A204.1 (cell line): Measurements from ENCODE around the gene ZNF410.
"Not testable (repeated sequence)": the region's sequence is repeated elsewhere in the genome, so short reads cannot be mapped to it uniquely, and the experiment has no call there.

ENCODE experiments used
- FAIRE-seq: peaks from 2 replicates; lab custom pipeline; 2012; peaks lifted over from hg19 to GRCh38; lab: Jason Lieb, UNC

ZNF410 gene

GRCh38 chr14:73886449-73887317 is at the start of gene ZNF410:
ZNF410 (plus strand) TSS chr14:73886859; CDS start chr14:73892176, 5,317 bp downstream.
- peak; percentile 91 for FAIRE-seq

DNA sequence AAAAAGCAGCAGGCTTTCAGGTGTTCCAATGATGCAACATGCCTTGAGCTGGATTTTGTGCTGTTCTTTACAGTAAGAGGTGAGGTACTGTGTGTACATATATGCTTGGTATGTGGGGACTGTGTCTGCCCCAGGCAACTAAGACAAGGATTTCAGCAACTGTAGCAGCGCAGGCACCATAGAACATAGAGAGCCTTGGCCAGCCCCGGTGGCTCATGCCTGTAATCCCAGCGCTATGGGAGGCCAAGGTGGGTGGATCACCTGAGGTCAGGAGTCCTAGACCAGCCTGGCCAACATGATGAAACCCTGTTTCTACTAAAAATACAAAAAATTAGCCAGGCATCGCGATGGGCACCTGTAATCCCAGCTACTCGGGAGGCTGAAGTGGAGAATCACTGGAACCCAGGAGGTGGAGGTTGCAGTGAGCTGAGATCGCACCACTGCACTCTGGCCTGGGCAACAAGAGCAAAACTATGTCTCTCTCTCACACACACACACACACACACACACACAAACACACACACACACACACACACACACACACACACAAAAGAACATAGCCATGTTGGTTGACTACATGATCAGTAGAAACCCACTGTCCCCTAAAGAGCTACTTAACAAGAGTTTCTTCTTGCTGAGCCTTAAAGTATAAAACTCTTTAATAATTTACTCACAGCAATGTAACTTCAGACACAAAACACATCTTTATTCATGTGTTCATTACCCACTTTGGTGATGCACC is 48.2 kb upstream of the ZNF410 start:
- not testable (repeated sequence) for FAIRE-seq

GRCh38 chr14:73842201-73842600 is 44.5 kb upstream of the ZNF410 start:
- FAIRE-seq, result no peak

DNA sequence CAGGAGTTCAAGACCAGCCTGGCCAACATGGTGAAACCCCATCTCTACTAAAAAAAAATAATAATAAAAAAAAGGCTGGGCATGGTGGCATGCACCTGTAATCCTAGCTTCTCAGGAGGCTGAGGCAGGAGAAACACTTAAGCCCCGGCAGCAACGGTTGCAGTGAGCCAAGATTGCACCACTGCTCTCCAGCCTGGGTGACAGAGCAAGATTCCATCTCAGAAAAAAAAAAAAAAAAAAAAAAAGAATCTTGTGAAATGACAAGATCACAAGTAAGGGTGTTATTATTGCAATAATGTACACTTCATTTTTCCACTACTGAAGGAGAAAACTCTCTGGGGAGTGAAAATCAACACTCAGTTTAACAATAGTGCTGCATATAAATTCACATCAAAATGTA is 43.8 kb upstream of the ZNF410 start:
- no peak for FAIRE-seq

DNA sequence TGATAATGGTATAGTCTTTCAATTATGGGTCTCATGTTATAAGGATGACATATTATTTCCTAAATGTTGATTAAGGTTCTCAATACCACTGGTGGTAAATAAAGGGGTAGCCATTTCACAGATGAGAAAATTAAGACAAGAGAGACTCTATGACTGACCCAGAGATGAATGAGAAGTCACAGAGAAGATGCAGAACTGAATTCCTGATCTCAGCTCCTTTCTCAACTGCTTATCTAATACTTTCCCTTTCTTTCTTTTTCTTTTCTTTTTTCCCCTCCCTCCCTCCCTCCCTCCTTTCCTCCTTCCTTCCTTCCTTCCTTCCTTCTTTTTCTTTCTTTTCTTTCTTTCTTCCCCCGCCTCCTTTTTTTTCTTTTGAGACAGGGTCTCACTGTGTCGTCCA is 43.4 kb upstream of the ZNF410 start:
- FAIRE-seq, result no peak

GRCh38 chr14:73846947-73847346 is 39.7 kb upstream of the ZNF410 start:
- no peak for FAIRE-seq

GRCh38 chr14:73851000-73851399 is 35.7 kb upstream of the ZNF410 start:
- FAIRE-seq, result no peak

GRCh38 chr14:73851567-73852382 is 34.9 kb upstream of the ZNF410 start, which contains the start of gene PTGR2:
PTGR2 (plus strand) TSS chr14:73851831; CDS start chr14:73858863, 7,032 bp downstream.
- FAIRE-seq, result peak; percentile 89

GRCh38 chr14:73859145-73859544 is 27.5 kb upstream of the ZNF410 start:
- peak; percentile 65 for FAIRE-seq

DNA sequence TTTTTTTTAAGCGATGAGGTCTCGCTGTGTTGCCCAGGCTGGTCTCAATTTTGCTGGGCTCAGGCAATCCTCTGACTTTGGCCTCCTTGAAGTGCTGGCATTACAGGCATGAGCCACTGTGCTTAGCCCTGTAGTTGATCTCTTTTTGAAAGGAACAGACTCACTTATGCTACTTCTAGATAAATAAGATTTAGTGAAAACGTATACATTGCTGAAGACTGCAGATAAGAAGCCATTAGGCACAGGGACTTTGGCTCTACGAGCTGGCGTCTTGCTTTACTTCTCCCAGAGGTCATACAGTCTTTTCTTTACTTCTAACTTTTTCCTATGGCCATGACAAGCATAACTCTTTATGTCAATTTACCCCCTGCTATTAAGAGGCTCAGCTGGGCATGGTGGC is 25.6 kb upstream of the ZNF410 start:
- no peak for FAIRE-seq

DNA sequence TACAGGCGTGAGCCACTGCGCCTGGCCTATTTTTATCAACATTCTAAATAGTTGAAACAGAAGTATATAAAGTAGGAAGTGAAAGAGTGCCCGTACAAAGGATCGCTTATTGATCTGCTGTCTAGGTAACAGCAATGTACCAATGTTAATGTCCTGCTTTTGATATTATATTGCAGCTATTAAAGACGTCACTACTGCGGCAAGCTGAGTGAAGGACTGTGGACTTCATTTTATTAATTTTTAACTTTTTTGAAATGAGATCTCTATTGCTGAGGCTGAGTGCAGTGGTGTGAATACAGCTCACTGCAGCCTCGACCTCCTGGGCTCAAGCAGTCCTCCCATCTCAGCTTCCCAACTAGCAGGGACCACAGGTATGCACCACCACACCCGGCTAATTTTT is 24.2 kb upstream of the ZNF410 start:
- FAIRE-seq, result no peak

DNA sequence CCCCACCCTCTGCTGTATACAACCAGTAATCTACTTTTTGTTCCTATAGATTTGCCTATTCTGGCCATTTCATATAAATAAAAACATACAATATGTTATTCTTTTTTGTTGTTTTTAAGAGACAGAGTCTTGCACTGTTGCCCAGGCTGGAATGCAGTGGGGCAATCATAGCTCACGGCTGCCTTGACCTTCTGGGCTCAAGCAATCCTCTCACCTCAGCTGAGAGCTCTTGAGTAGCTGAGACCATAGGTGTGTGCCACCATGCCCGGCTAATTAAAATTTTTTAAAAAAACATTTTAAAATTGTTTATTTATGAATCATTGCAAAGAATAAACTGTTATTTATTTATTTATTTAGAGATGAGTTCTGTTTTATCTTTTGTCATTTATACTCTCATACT is 23.4 kb upstream of the ZNF410 start:
- no peak for FAIRE-seq

DNA sequence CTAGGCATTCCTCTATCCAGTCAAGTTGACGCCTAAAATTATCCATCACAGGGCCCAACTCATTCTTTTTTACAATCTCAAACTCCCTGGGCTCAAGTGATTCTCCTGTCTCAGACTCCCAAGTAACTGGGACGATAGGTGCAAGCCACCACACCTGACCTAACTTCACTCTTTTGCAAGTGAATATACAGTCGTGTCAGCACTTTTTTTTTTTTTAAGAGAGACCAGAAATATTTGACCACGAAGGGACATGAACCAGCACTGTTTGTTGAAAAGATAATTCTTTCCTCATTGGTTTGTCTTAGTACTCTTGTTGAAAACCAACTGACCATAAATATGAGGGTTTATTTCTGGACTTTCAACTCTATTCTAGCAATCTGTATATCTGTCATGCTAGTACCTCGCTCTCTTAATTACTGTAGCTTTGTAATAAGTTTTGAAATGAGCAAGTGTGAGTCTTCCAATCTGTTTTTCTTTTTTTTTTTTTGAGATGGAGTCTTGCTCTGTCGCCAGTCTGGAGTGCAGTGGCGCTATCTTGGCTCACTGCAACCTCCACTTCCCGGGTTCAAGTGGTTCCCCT is 21.0 kb upstream of the ZNF410 start:
- FAIRE-seq, result no peak

DNA sequence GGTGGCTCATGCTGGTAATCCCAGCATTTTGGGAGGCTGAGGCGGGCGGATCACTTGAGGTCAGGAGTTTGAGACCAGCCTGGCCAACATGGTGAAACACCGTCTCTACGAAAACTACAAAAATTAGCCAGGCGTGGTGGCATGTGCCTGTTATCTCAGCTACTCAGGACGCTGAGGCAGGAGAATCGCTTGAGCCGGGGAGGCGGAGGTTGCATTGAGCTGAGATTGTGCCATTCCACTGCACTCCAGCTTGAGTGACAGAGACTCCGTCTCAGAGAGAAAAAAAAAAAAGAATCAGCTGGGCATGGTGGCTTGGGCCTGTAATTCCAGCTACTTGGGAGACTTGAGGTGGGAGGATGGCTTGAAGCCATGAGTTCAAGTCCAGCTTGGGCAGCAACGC is 16.9 kb upstream of the ZNF410 start:
- FAIRE-seq, result not testable (repeated sequence)

GRCh38 chr14:73870525-73871235 is 16.0 kb upstream of the ZNF410 start:
- FAIRE-seq, result no peak

- no peak for FAIRE-seq
Observed at GRCh38 chr14:73873660-73874059, 13.0 kb upstream of the ZNF410 start.

GRCh38 chr14:73877790-73878189 is 8.9 kb upstream of the ZNF410 start:
- FAIRE-seq, result no peak

- FAIRE-seq, result no peak
Observed at GRCh38 chr14:73878436-73878835, 8.2 kb upstream of the ZNF410 start.

DNA sequence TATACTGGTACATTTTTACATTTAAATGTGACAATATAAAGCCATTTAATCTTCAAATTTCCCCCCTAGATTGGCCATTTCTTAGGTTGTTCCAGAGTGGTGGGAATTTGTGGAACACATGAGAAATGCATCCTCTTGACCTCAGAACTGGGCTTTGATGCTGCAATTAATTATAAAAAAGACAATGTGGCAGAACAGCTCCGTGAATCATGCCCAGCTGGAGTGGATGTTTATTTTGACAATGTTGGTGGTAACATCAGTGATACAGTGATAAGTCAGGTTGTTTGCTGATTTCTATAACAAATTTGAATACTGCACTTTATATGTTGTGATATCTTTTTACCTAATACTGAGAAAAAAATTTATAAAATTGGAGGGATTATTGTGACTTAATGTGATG is 7.6 kb upstream of the ZNF410 start:
- FAIRE-seq, result no peak

- no peak for FAIRE-seq
Observed at GRCh38 chr14:73884438-73885190, 2.0 kb upstream of the ZNF410 start.

GRCh38 chr14:73887318-73887616 is 608 bp downstream of the ZNF410 start:
- FAIRE-seq, result no peak
